HG03196 (cell line): ENCODE data around the gene MYH14.

Source experiments
- ATAC-seq: cut with Tn5 transposase; IDR thresholded peaks from one replicate; pipeline ENCODE4 v1.9.1; 2021; ENCODE audit not compliant: unreplicated experiment

MYH14 gene

GRCh38 chr19:50287331-50287730 lies 83.9 kb downstream of the MYH14 start:
- ATAC-seq, result no peak

GRCh38 chr19:50288954-50289353 lies 85.5 kb downstream of the MYH14 start:
- ATAC-seq, result no peak

GRCh38 chr19:50290011-50290410 lies 86.6 kb downstream of the MYH14 start:
- ATAC-seq, result no peak

- no peak for ATAC-seq
Measured at GRCh38 chr19:50290775-50291174, 87.4 kb downstream of the MYH14 start.

GRCh38 chr19:50292216-50292827 lies 88.9 kb downstream of the MYH14 start:
- no peak for ATAC-seq

GRCh38 chr19:50293263-50294004 lies 90.0 kb downstream of the MYH14 start:
- no peak for ATAC-seq

GRCh38 chr19:50300051-50300450 lies 96.6 kb downstream of the MYH14 start:
- no peak for ATAC-seq

- ATAC-seq, result no peak
Measured at GRCh38 chr19:50300814-50301606, 97.6 kb downstream of the MYH14 start.

- no peak for ATAC-seq
Measured at GRCh38 chr19:50301607-50301971, 98.2 kb downstream of the MYH14 start.

- ATAC-seq, result no peak
Measured at GRCh38 chr19:50303558-50303957, 100.1 kb downstream of the MYH14 start.

GRCh38 chr19:50308991-50309390 lies 105.6 kb downstream of the MYH14 start:
- no peak for ATAC-seq

- no peak for ATAC-seq
Measured at GRCh38 chr19:50309396-50310125, 106.1 kb downstream of the MYH14 start.

GRCh38 chr19:50310759-50311465 lies 107.5 kb downstream of the MYH14 start:
- no peak for ATAC-seq

- ATAC-seq, result no peak
Measured at GRCh38 chr19:50311723-50312635, 108.6 kb downstream of the MYH14 start.

- no peak for ATAC-seq
Measured at GRCh38 chr19:50312967-50313811, 109.8 kb downstream of the MYH14 start.

GRCh38 chr19:50313812-50314536 lies 110.6 kb downstream of the MYH14 start:
- no peak for ATAC-seq

- ATAC-seq, result no peak
Measured at GRCh38 chr19:50314724-50315708, 111.6 kb downstream of the MYH14 start.
